RWPE2 (cell line): ENCODE measurements around the gene COL25A1.

Experiments used
- ATAC-seq: fragments of 200-7000 bp; cut with Tn5 transposase; 3 replicates; pipeline ENCODE4 v1.9.1; 2021; ENCODE audit warnings: low read depth
- DNase-seq: peaks from one replicate; pipeline ENCODE4 v3.0.0-alpha.2; 2020; ENCODE audit warnings: low spot score
- H3K27ac ChIP-seq: fragments of 450-650 bp; 2 replicates; pipeline ENCODE4 v1.5.1; 2017; ENCODE audit warnings: mild to moderate bottlenecking; ENCODE audit not compliant: poor library complexity, severe bottlenecking
- H3K27me3 ChIP-seq: fragments of 250-450 bp; sonication (Bioruptor Pico); 2 replicates; pipeline ENCODE4 v1.5.1; 2021; ENCODE audit warnings: mild to moderate bottlenecking, moderate library complexity; ENCODE audit not compliant: insufficient read depth, poor library complexity, severe bottlenecking
- H3K36me3 ChIP-seq: fragments of 250-450 bp; sonication (Bioruptor Pico); 2 replicates; pipeline ENCODE4 v1.5.1; 2020; ENCODE audit warnings: low read depth, mild to moderate bottlenecking, moderate library complexity
- H3K4me1 ChIP-seq: fragments of 250-450 bp; sonication (Bioruptor Pico); 2 replicates; pipeline ENCODE4 v1.5.1; 2021; ENCODE audit warnings: mild to moderate bottlenecking, moderate library complexity; ENCODE audit not compliant: insufficient read depth, poor library complexity, severe bottlenecking
- H3K4me3 ChIP-seq: fragments of 250-450 bp; sonication (Bioruptor Pico); 2 replicates; pipeline ENCODE4 v1.5.1; 2021; ENCODE audit warnings: mild to moderate bottlenecking, moderate library complexity; ENCODE audit not compliant: severe bottlenecking
- H3K9me3 ChIP-seq: fragments of 250-450 bp; sonication (Bioruptor Pico); 2 replicates; pipeline ENCODE4 v1.5.1; 2021; ENCODE audit warnings: mild to moderate bottlenecking, moderate library complexity; ENCODE audit not compliant: severe bottlenecking
- CTCF ChIP-seq: fragments of 450-650 bp; IDR thresholded peaks from one replicate; pipeline ENCODE4 v1.5.1; 2017; ENCODE audit warnings: mild to moderate bottlenecking, moderate library complexity; ENCODE audit not compliant: poor library complexity, severe bottlenecking

Gene COL25A1

GRCh38 chr4:109040441-109040840, 262.0 kb downstream of the COL25A1 start:
- Histone ChIP-seq H3K27ac (no peak overlapping the region), H3K9me3 (no peaks in the 10 kb centered on the region), H3K4me3 (no peak overlapping the region), H3K27me3 (no peaks in the 10 kb centered on the region), H3K36me3 (no peaks in the 10 kb centered on the region), H3K4me1 (no peaks in the 10 kb centered on the region)
- ATAC-seq, result no peak
- no peak for DNase-seq
- no peak for TF ChIP-seq CTCF

GRCh38 chr4:109037026-109037425, 265.4 kb downstream of the COL25A1 start:
- H3K36me3 ChIP-seq, result no peaks in the 10 kb centered on the region
- TF ChIP-seq CTCF, result no peak
- no peaks in the 10 kb centered on the region for H3K4me1 ChIP-seq
- H3K4me3 ChIP-seq, result no peak overlapping the region
- no peak overlapping the region for H3K27ac ChIP-seq
- ATAC-seq, result no peak
- H3K9me3 ChIP-seq, result no peaks in the 10 kb centered on the region
- no peak for DNase-seq
- H3K27me3 ChIP-seq, result no peaks in the 10 kb centered on the region

- H3K4me3 ChIP-seq, result no peak overlapping the region
- H3K4me1 ChIP-seq, result no peaks in the 10 kb centered on the region
- no peak for DNase-seq
- ATAC-seq, result no peak
- H3K9me3 ChIP-seq, result no peaks in the 10 kb centered on the region
- no peaks in the 10 kb centered on the region for H3K27me3 ChIP-seq
- H3K36me3 ChIP-seq, result no peaks in the 10 kb centered on the region
- TF ChIP-seq CTCF, result no peak
- H3K27ac ChIP-seq, result no peak overlapping the region
These were observed 268.5 kb downstream of the COL25A1 start for GRCh38 chr4:109033993-109034392.

GRCh38 chr4:109032671-109033070, 269.8 kb downstream of the COL25A1 start:
- Histone ChIP-seq H3K27me3 (no peaks in the 10 kb centered on the region), H3K9me3 (no peaks in the 10 kb centered on the region), H3K4me1 (no peaks in the 10 kb centered on the region), H3K4me3 (no peak overlapping the region), H3K27ac (no peak overlapping the region), H3K36me3 (no peaks in the 10 kb centered on the region)
- ATAC-seq, result no peak
- TF ChIP-seq CTCF, result no peak
- no peak for DNase-seq

GRCh38 chr4:109029987-109030386, 272.5 kb downstream of the COL25A1 start:
- no peaks in the 10 kb centered on the region for H3K27me3 ChIP-seq
- no peak for TF ChIP-seq CTCF
- no peak overlapping the region for H3K4me3 ChIP-seq
- no peak for DNase-seq
- no peaks in the 10 kb centered on the region for H3K9me3 ChIP-seq
- peaks cover 4% of the 10 kb centered on the region for H3K4me1 ChIP-seq
- H3K36me3 ChIP-seq, result no peaks in the 10 kb centered on the region
- ATAC-seq, result no peak
- H3K27ac ChIP-seq, result no peak overlapping the region
